HepG2 (cell line): ENCODE results near the gene STIM1.
A peak's percentile ranks its signal among the peaks of the same experiment; 100 is the strongest.

Experiments used
- CHD4 ChIP-seq: fragments of 200-600 bp; sonication (generic); IDR thresholded peaks from 2 replicates; pipeline ENCODE4 v1.7.0; 2017; ENCODE audit warnings: mild to moderate bottlenecking, low read length, borderline replicate concordance
- CTCF ChIP-seq: sonication (generic); formaldehyde crosslinking; IDR thresholded peaks from 2 replicates; pipeline ENCODE4 v1.5.0; 2020; ENCODE audit warnings: mild to moderate bottlenecking, missing genetic modification reagents, moderate library complexity
- DMTF1 ChIP-seq: sonication (generic); formaldehyde crosslinking; IDR thresholded peaks from 2 replicates; pipeline ENCODE4 v1.4.0; 2020; ENCODE audit warnings: mild to moderate bottlenecking, missing genetic modification reagents
- HMGXB4 ChIP-seq, 2 experiments: sonication (generic) in 1 of 2; formaldehyde crosslinking in 1 of 2; IDR thresholded peaks; 2 replicates each; pipeline versions ENCODE4 v1.4.0 to v1.6.1; 2018 to 2020; ENCODE audit warnings: missing genetic modification reagents in 2 of 2, borderline replicate concordance in 1 of 2, low read depth in 1 of 2, mild to moderate bottlenecking in 1 of 2, missing biosample characterization in 1 of 2
- POLR2AphosphoS5 ChIP-seq: IDR thresholded peaks from 2 replicates; pipeline ENCODE4 v1.6.1; 2012; ENCODE audit warnings: low read depth, low read length
- SP1 ChIP-seq, 2 experiments: fragments of 450-650 bp in 1 of 2; sonication (generic) in 1 of 2; formaldehyde crosslinking in 1 of 2; IDR thresholded peaks; 2 replicates each; pipeline versions ENCODE4 v1.4.0 to v1.6.1; 2016 to 2020; ENCODE audit warnings: missing genetic modification reagents in 1 of 2
- STAT5B ChIP-seq: sonication (generic); formaldehyde crosslinking; IDR thresholded peaks from 2 replicates; pipeline ENCODE4 v1.4.0; 2020; ENCODE audit warnings: missing genetic modification reagents

GRCh38 chr11:3841426-3842350, 13.8 kb upstream of the STIM1 start:
- TF ChIP-seq POLR2AphosphoS5: no peak
- peak; percentile 82 to 92; a peak in 3 of 4 replicates for TF ChIP-seq HMGXB4 (CRISPR knock-in tag; IDR thresholded peaks at IDR 0.05; ENCODE audit: borderline replicate concordance in 1 of 2, low read depth in 1 of 2)
- TF ChIP-seq CTCF (CRISPR knock-in tag): peak; percentile 91
- TF ChIP-seq SP1 (IDR thresholded peaks at IDR 0.05): no peak
- TF ChIP-seq SP1 (CRISPR knock-in tag; IDR thresholded peaks at IDR 0.05): peak; percentile 43; the same call in 1 of the 2 replicates
- TF ChIP-seq STAT5B (CRISPR knock-in tag): no peak
- TF ChIP-seq CHD4: no peak
- no peak for TF ChIP-seq DMTF1
